GM13977 (cell line): ENCODE measurements around the gene DLX2.
A peak's percentile ranks its signal among the peaks of the same experiment; 100 is the strongest.

Source experiments
- DNase-seq: peaks from one replicate; pipeline ENCODE4 v3.0.0; 2012; ENCODE audit warnings: low spot score
- CTCF ChIP-seq: IDR thresholded peaks from 2 replicates; pipeline ENCODE4 v1.5.1; 2012; ENCODE audit warnings: mild to moderate bottlenecking, control low read depth; ENCODE audit not compliant: insufficient read depth; ENCODE audit errors: extremely low read depth, missing control alignments
- in situ Hi-C: fragments of 300-500 bp; cut with MboI; formaldehyde crosslinking; loops from one replicate; pipeline ENCODE4 v1.12.0; 2022; ENCODE audit warnings: low sequenced_read_pairs, low pct_unique_long_range_greater_than_20kb, mixed read lengths, inconsistent platforms; ENCODE audit not compliant: unreplicated experiment

The DLX2 gene

GRCh38 chr2:172091000-172091641 is 11.6 kb downstream of the DLX2 start:
- in situ Hi-C loops, result loop anchor here (25.0 kb wide), 1 partner anchor 279 kb away; no protein-coding TSS in a partner anchor

GRCh38 chr2:172090044-172090961 is 12.4 kb downstream of the DLX2 start:
- peak; percentile 31 for DNase-seq
- in situ Hi-C loops, result loop anchor here (25.0 kb wide), 1 partner anchor 278 kb away; no protein-coding TSS in a partner anchor
- TF ChIP-seq CTCF, result no peak

More at GRCh38 chr2:172091000-172091641, 11.6 kb downstream of the DLX2 start:
- TF ChIP-seq CTCF, result no peak
- no peak for DNase-seq

- in situ Hi-C loops, result loop anchor here (10.0 to 25.0 kb wide), 3 partner anchors 277 to 1375 kb away; partner anchors contain the start of genes GAD1 and SP5
- no peak for DNase-seq
- TF ChIP-seq CTCF, result no peak
These were observed 13.1 kb downstream of the DLX2 start for GRCh38 chr2:172089633-172090032.

GRCh38 chr2:172089005-172089504 is 13.6 kb downstream of the DLX2 start:
- in situ Hi-C loops, result loop anchor here (10.0 to 25.0 kb wide), 3 partner anchors 277 to 1374 kb away; partner anchors contain the start of genes GAD1 and SP5
- no peak for TF ChIP-seq CTCF
- DNase-seq, result no peak

GRCh38 chr2:172088245-172089004 is 14.3 kb downstream of the DLX2 start:
- TF ChIP-seq CTCF, result no peak
- in situ Hi-C loops, result loop anchor here (10.0 to 25.0 kb wide), 3 partner anchors 276 to 1374 kb away; partner anchors contain the start of genes GAD1 and SP5
- peak; percentile 38 for DNase-seq
